ENCODE measurements around the gene KCTD6. TPM values are rescaled to one million over a fixed set of nuclear protein-coding genes. Genes with fewer than 3 reads are reported as not detected.
A peak's percentile ranks its signal among the peaks of the same experiment; 100 is the strongest.

Gene KCTD6
- total and polyA plus RNA-seq, 2 of the 8 experiments (the other 6 are each of a cell fraction or from before 2014, with no cell fraction given) = 17.4 to 21.4 TPM

GRCh38 chr3:58524326-58524888, 32.5 kb downstream of the KCTD6 start:
- Histone ChIP-seq H2BK20ac (ENCODE audit: low read length) (0 out of 2 replicates have a peak overlapping the region, but pooled peaks have one; percentile 48), H2BK5ac (ENCODE audit: low read depth, low read length) (peak overlapping the region; percentile 63; the same call in 1 of the 2 replicates), H3K4me2 (ENCODE audit: insufficient read depth in 1 of 2, low read depth in 2 of 2, low read length in 2 of 2) (no peak overlapping the region), H3K56ac (replicated peaks; ENCODE audit: insufficient read length, low read depth, low read length) (no peak overlapping the region), H3K9me3 (ENCODE audit: insufficient read depth in 2 of 2, low read depth in 1 of 2, low read length in 1 of 2) (no peaks in the 10 kb centered on the region), H3K36me3 (ENCODE audit: control insufficient read depth in 2 of 4, insufficient read depth in 4 of 4, low read length in 3 of 4) (no peaks in the 10 kb centered on the region), H4K8ac (ENCODE audit: extremely low read depth, insufficient read depth, low read length) (peak overlapping the region; percentile 81; the same call in 1 of the 2 replicates), H3K4ac (replicated peaks; ENCODE audit: insufficient read length, low read depth, low read length) (no peak overlapping the region), H2BK15ac (ENCODE audit: low read length) (no peak overlapping the region; the same call in 1 of the 2 replicates), H3K27ac (ENCODE audit: low read depth, low read length) (no peak overlapping the region), H4K20me1 (replicated peaks in 1 of 2; ENCODE audit: control insufficient read depth in 1 of 2, insufficient read depth in 2 of 2, low read length in 2 of 2) (no peaks in the 10 kb centered on the region), H3K14ac (ENCODE audit: insufficient read length) (no peak overlapping the region), H3K27me3 (replicated peaks in 1 of 4; ENCODE audit: control insufficient read depth in 3 of 4, extremely low read depth in 1 of 4, insufficient read depth in 3 of 4, low read length in 3 of 4) (no peaks in the 10 kb centered on the region; a peak in 1 of 7 replicates), H3K23me2 (ENCODE audit: low read depth, low read length) (no peaks in the 10 kb centered on the region), H2AK5ac (ENCODE audit: low read depth, low read length) (peak overlapping the region; percentile 82; the same call in 1 of the 2 replicates), H3K9ac (replicated peaks in 1 of 4; ENCODE audit: extremely low read depth in 1 of 4, low read depth in 3 of 4, low read length in 3 of 4) (no peak overlapping the region), H3K79me1 (ENCODE audit: low read depth, low read length) (no peaks in the 10 kb centered on the region), H3K4me1 (replicated peaks in 1 of 4; ENCODE audit: control insufficient read depth in 3 of 4, insufficient read depth in 4 of 4, low read length in 3 of 4) (peaks cover 5 to 16% (median 9%) of the 10 kb centered on the region in 4 experiments; a peak in 6 of 7 replicates), H3K4me3 (ENCODE audit: extremely low read depth in 1 of 4, insufficient read depth in 2 of 4, low read depth in 3 of 4, low read length in 4 of 4) (no peak overlapping the region), H4K5ac (ENCODE audit: insufficient read length, low read depth, low read length) (no peak overlapping the region), H4K91ac (replicated peaks; ENCODE audit: insufficient read length, low read length) (no peak overlapping the region), H3K23ac (ENCODE audit: insufficient read length) (no peak overlapping the region), H2BK120ac (replicated peaks; ENCODE audit: low read depth, low read length) (no peak overlapping the region), H3K18ac (ENCODE audit: extremely low read depth, low read length) (0 out of 2 replicates have a peak overlapping the region, but pooled peaks have one; percentile 57), H2BK12ac (ENCODE audit: low read depth, low read length) (0 out of 2 replicates have a peak overlapping the region, but pooled peaks have one; percentile 39), H2AFZ (ENCODE audit: low read length) (no peak overlapping the region), H3K79me2 (ENCODE audit: control insufficient read depth in 1 of 2, insufficient read depth in 2 of 2, low read length in 2 of 2) (no peaks in the 10 kb centered on the region)
- no peak for TF ChIP-seq PHF8 (conservative IDR thresholded peaks at IDR 0.05; ENCODE audit: low read depth, low read length)
- no peak for TF ChIP-seq ATF2 (IDR thresholded peaks at IDR 0.05; ENCODE audit: low read length)
- no peak for TF ChIP-seq EZH2 (IDR thresholded peaks at IDR 0.05; ENCODE audit: low read depth, low read length, severe bottlenecking)
- no peak for TF ChIP-seq TEAD4 (IDR thresholded peaks at IDR 0.05; ENCODE audit: low read depth, low read length)
- POLR2A ChIA-PET (ENCODE audit: partially characterized antibody) = interaction anchor here (1.0 to 1.2 kb wide), 2 partner anchors 41 to 99 kb away, joined by 3 to 4 read pairs; no protein-coding TSS in a partner anchor
- CTCF ChIA-PET (ENCODE audit: partially characterized antibody) = interaction anchor here (0.9 to 1.9 kb wide), 8 partner anchors 12 to 217 kb away, joined by 3 to 9 read pairs (median 4); partner anchors contain the start of genes HTD2 and RPP14
- no peak for FAIRE-seq
- 97% methylated on average over 11 of the region's 11 CpGs; no CpG with 5 or more reads in 1 of the 2 experiments for WGBS, 2 experiments (ENCODE audit: extremely low coverage in 1 of 2, insufficient coverage in 1 of 2, insufficient read length in 1 of 2, insufficient replicate concordance in 2 of 2, low coverage in 1 of 2, low lambda C conversion rate in 2 of 2, missing lambda C conversion rate in 1 of 2)
- no peak for DNase-seq (ENCODE audit: low read depth in 1 of 2, low spot score in 2 of 2)
